DMS53 treated with DMSO at 0.1 percent for 48 hours (cell line): Measurements from ENCODE around the gene LYZL1.
"Not testable (repeated sequence)": the region's sequence is repeated elsewhere in the genome, so short reads cannot be mapped to it uniquely, and the experiment has no call there.

Source experiments
- DNase-seq: peaks from one replicate; lab custom pipeline; 2025; ENCODE audit not compliant: unreplicated experiment; lab: John Stamatoyannopoulos, UW

Gene LYZL1

GRCh38 chr10:29304995-29305335, 16.1 kb downstream of the LYZL1 start:
- DNase-seq, result no peak

- no peak for DNase-seq
Observed at GRCh38 chr10:29306688-29307087, 17.8 kb downstream of the LYZL1 start.

- DNase-seq, result not testable (repeated sequence)
Observed at GRCh38 chr10:29308142-29308541, 19.3 kb downstream of the LYZL1 start.

GRCh38 chr10:29309465-29309864, 20.6 kb downstream of the LYZL1 start:
- no peak for DNase-seq

DNA sequence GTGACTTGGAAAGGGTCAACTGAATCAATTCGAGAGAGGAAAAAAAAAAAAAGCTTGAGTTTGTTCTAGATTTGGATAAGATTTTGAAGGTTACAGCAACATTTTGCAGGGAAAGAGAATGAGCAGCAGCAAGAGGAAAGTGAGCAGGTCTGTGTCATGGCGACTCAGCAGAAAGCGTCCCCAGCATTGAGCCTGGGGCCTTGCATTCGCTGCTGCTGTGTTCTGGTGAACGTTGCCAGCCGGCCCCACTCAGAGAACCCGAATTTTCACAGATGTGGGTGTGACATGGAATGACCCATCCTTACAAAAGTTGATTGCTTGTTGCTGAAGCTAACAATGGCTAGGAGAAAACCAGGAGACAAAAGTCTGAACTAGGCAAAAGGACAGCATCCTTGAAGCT, 21.6 kb downstream of the LYZL1 start:
- DNase-seq, result not testable (repeated sequence)

DNA sequence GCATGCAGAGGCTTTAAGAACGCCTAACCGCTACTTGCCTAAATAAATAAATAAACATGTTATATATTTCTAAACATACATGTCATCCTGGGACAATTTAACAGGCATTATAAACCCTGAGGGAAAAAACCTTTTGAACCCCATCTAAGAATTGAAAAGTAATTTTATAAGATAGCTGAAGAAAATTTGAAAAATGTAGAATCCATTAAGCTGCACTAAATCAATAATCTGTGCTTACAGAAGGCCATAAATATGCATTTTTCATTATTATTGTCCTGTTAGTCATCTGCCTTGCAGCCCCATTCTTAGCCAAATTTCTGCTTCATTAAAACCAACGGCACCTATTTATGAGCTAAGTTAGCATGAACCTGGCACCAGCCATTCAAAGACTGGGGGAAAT, 24.2 kb downstream of the LYZL1 start:
- no peak for DNase-seq

DNA sequence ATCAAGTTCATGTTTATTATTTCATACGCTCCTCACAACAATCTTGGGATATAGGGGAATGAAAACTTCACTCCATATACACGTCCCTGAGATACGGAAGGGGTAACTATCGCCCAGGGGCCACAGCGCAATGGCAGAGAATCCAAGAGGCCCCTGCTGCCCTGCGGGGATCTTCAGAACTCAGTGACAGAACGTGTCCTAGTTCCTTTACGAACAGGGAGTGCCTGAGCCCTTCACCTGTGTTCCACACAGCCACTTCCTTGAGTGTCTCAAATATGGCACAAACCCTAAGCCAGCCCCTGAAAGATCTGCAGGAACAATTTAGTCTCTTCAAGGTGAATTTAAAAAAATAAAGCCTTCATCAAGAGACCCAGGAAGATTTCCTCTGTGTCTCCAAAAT, 25.9 kb downstream of the LYZL1 start:
- DNase-seq, result no peak

DNA sequence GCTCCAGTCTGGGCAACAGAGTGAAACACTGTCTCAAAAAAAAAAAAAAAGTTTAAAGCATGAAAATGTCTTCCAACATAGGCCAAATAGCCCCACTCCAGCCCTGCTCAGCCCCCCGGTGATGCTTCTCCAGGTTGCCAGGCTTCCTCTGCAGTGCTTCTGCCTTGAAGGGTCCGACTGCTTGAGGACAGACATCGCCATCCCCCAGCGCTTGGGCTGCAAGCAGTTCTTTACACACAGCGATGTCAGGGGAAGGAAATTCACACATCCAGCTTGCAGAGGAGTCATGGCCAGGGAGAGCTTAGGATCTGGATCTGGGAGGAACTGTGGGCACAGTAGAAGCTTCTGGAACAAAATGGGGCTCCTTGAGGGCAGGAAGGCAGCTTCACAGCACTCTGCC, 26.9 kb downstream of the LYZL1 start:
- DNase-seq, result no peak

GRCh38 chr10:29316308-29317026, 27.6 kb downstream of the LYZL1 start:
- DNase-seq, result no peak

GRCh38 chr10:29317027-29317420, 28.2 kb downstream of the LYZL1 start:
- DNase-seq, result no peak

DNA sequence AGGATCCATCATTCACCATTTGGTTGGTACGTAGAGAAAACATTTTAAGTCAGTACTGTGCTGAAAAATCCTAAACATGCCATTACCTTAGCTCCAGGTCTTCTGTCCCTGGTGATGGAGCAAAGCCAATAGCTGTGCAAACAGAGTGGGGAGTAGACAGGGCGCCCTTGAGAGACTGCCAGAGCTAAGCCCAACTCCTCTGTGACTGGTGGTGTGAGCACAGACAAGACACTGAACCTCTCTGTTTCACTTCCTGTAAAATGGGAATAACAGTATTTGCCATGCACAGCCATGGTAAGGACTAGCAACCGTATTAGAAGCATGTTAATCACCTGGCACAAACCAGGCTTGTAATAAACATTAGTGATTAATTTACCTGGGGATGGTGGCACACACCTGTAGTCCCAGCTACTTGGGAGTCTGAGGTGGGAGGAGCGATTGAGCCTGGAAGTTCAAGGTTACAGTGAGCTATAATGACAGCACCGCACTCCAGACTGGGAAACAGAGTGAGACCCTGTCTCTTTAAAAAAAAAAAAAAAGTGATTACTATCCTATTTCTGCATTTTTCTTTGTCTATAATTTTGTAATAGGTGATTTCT, 28.7 kb downstream of the LYZL1 start:
- DNase-seq, result no peak

DNA sequence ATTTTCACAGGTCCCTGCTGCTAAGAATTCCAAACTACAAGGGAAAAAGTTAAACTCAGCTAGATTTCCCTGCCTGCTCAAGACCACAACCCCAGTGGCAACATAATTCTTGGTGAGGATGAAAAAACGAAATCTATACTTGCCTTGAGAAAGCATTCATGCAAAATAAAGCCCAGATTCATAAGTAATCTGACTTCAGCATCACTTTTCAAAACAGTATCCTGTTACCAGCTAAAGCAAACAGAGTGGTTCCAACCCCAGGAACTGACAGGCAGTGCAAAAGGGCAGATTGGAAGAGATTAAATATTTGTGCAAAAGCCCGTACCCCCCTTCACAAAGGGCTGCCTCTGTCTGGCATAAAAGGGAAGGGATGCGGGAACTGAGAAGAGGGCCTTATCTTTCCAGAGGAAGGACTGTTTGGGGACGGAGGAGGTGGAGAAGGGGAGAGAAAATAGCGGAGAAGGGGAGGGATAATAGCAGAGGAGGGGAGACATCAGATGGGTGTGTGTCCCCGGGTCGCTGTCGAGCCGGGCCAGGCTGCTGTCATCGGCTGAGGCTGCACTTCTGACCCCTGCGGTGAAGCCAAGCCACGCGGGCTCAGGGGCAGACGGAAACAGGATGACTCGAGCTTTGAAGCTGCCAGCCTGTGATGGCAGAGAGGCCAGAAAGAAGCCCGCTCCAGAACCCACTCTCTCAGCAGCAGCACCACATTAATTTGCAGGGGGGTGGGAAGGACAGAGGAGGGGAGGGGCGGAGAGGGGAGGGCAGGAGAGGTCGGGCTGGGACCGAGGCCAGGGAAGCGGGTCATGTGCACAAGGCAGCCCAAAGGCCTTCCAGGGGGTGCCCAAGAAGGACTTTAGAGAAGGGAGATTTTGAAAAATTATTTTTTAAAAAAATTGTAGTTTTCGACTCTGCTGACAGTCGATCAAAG, 29.5 kb downstream of the LYZL1 start:
- peak; percentile 34 for DNase-seq

GRCh38 chr10:29319205-29319781, 30.4 kb downstream of the LYZL1 start:
- no peak for DNase-seq

DNA sequence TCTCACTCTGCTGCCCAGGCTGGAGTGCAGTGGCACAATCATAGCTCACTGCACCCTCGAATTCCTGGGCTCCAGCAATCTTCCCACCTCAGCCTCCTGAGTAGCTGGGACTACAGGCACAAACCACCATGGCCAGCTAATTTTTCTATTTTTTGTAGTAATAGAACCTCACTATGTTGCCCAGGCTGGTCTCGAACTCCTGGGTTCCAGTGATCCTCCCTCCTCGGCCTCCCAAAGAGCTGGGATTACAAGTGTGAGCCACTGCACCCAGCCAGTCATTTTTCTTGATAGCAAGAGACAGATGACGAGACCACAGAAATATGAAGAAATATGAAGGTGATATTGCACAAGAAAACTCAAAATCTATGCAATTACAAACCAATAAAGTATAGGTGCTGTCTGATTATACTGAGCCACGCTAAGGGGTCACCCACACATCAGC, 31.8 kb downstream of the LYZL1 start:
- not testable (repeated sequence) for DNase-seq

- no peak for DNase-seq
Observed at GRCh38 chr10:29321656-29322055, 32.8 kb downstream of the LYZL1 start.

GRCh38 chr10:29322918-29323317, 34.0 kb downstream of the LYZL1 start:
- DNase-seq, result no peak

GRCh38 chr10:29323367-29323766, 34.5 kb downstream of the LYZL1 start:
- DNase-seq, result no peak

GRCh38 chr10:29324220-29324841, 35.5 kb downstream of the LYZL1 start:
- DNase-seq, result no peak

- DNase-seq, result no peak
Observed at GRCh38 chr10:29326299-29326698, 37.4 kb downstream of the LYZL1 start.

DNA sequence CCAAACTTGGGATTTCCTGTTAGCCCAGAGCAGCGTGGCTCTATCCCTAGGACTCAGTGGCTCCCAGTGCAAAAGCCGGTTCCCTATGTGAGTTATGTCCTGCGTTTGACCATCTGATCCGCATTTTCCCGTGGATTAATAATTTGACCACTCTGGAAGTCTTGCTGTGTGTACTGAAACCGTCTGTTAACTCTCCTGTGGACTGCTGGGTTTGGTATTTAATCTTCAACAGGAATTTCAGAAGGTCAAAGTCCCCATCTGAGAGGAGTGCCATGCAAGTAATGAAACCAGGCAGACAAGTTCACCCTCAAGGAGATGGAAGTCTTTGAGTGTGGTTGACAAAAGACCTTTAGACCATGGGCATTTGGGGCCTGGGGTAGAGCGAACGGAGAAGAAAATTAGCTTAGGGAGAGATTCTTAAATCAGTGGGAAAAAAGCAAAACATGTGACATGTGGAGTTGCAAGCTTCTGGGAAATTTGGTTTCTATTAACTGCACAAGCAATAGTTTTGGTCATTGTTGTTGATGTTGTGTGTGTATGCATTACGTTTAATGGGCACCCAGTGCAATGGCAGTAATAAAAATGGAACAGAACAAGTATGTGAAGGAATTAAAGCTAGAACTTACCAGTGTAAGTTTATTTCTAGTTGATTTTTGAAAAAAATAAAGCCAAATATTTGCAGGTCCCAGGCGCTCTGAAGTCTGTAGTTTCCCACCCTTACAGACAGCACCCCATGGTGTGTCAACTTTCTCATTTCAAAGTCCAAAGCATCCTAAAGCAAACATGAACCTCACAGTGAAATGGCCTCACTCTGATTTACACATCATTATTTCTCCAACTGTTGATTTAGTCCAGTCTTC, 38.2 kb downstream of the LYZL1 start:
- no peak for DNase-seq
